Neural cell (in vitro differentiated cells): ENCODE measurements around the gene UMPS. TPM values are rescaled to one million over a fixed set of nuclear protein-coding genes. Genes with fewer than 3 reads are reported as not detected.
"Not testable (repeated sequence)": the region's sequence is repeated elsewhere in the genome, so short reads cannot be mapped to it uniquely, and the experiment has no call there.

ENCODE experiments used
- H2AFZ ChIP-seq: fragments of 200-600, 300-800 bp; sonication (generic), shearing (Covaris generic); 2 replicates; pipeline ENCODE4 v1.6.0; 2014; ENCODE audit warnings: low read depth, mild to moderate bottlenecking, antibody characterized with exemption, low read length, moderate library complexity
- H3F3A ChIP-seq: fragments of 200-600 bp; shearing (Covaris generic); 2 replicates; pipeline ENCODE4 v1.6.1; 2016; ENCODE audit warnings: mild to moderate bottlenecking, moderate library complexity, mixed read lengths, antibody characterized with exemption, low read length; ENCODE audit not compliant: insufficient read depth, poor library complexity, severe bottlenecking
- H3K27ac ChIP-seq: fragments of 200-600, 300-800 bp; sonication (generic), shearing (Covaris generic); 2 replicates; pipeline ENCODE4 v1.5.1; 2014; ENCODE audit warnings: mild to moderate bottlenecking, low read length, moderate library complexity
- H3K27me3 ChIP-seq: fragments of 300-800, 200-600 bp; sonication (generic), shearing (Covaris generic); 2 replicates; pipeline ENCODE4 v1.6.0; 2014; ENCODE audit warnings: mild to moderate bottlenecking, low read depth, low read length, moderate library complexity; ENCODE audit not compliant: insufficient read depth
- H3K36me3 ChIP-seq: fragments of 300-800, 200-600 bp; sonication (generic), shearing (Covaris generic); 2 replicates; pipeline ENCODE4 v1.5.1; 2014; ENCODE audit warnings: mild to moderate bottlenecking, antibody characterized with exemption, low read length, moderate library complexity; ENCODE audit not compliant: insufficient read depth
- H3K4me2 ChIP-seq: fragments of 300-800, 200-600 bp; sonication (generic), shearing (Covaris generic); 2 replicates; pipeline ENCODE4 v1.6.0; 2014; ENCODE audit warnings: mild to moderate bottlenecking, low read length
- H3K4me3 ChIP-seq: fragments of 300-800, 200-600 bp; sonication (generic), shearing (Covaris generic); 2 replicates; pipeline ENCODE4 v1.5.1; 2014; ENCODE audit warnings: mild to moderate bottlenecking, low read length, moderate library complexity
- H3K79me2 ChIP-seq: fragments of 200-600 bp; shearing (Covaris generic); replicated peaks from 2 replicates; pipeline ENCODE4 v1.6.0; 2014; ENCODE audit warnings: mild to moderate bottlenecking, low read length, moderate library complexity; ENCODE audit not compliant: insufficient read depth
- H3K9ac ChIP-seq: fragments of 300-800, 200-600 bp; sonication (generic), shearing (Covaris generic); 2 replicates; pipeline ENCODE4 v1.6.1; 2016; ENCODE audit warnings: mild to moderate bottlenecking, low read length, mixed read lengths
- H3K9me2 ChIP-seq: fragments of 200-600 bp; shearing (Covaris generic); 2 replicates; pipeline ENCODE4 v1.6.1; 2016; ENCODE audit warnings: mild to moderate bottlenecking, low read length, mixed read lengths; ENCODE audit not compliant: insufficient read depth
- H3K9me3 ChIP-seq: fragments of 200-600, 300-800 bp; sonication (generic), shearing (Covaris generic); 2 replicates; pipeline ENCODE4 v1.6.1; 2016; ENCODE audit warnings: mild to moderate bottlenecking, mixed run types, low read length, moderate library complexity, mixed read lengths
- H4K20me1 ChIP-seq: fragments of 200-600 bp; shearing (Covaris generic); 2 replicates; pipeline ENCODE4 v1.6.1; 2016; ENCODE audit warnings: mild to moderate bottlenecking, mixed run types; ENCODE audit not compliant: insufficient read depth
- CTCF ChIP-seq: fragments of 450-650 bp; IDR thresholded peaks from 2 replicates; pipeline ENCODE4 v1.5.1; 2014; ENCODE audit warnings: antibody characterized with exemption, mild to moderate bottlenecking, moderate library complexity; ENCODE audit not compliant: poor library complexity, severe bottlenecking
- EP300 ChIP-seq: fragments of 450-650 bp; conservative IDR thresholded peaks from 2 replicates; pipeline ENCODE4 v1.6.1; 2014; ENCODE audit warnings: antibody characterized with exemption, mild to moderate bottlenecking, moderate library complexity; ENCODE audit not compliant: poor library complexity, severe bottlenecking
- EZH2 ChIP-seq: fragments of 200-600, 300-800 bp; shearing (Covaris generic), sonication (generic); IDR thresholded peaks from 2 replicates; pipeline ENCODE4 v1.6.1; 2014; ENCODE audit warnings: antibody characterized with exemption, low read length, borderline replicate concordance, mild to moderate bottlenecking; ENCODE audit not compliant: insufficient read depth, poor library complexity, severe bottlenecking
- MXI1 ChIP-seq: fragments of 450-650 bp; conservative IDR thresholded peaks from 2 replicates; pipeline ENCODE4 v1.6.1; 2014; ENCODE audit warnings: antibody characterized with exemption, mild to moderate bottlenecking; ENCODE audit not compliant: poor library complexity, severe bottlenecking
- POLR2AphosphoS5 ChIP-seq: IDR thresholded peaks from 2 replicates; pipeline ENCODE4 v1.6.1; 2012
- RAD21 ChIP-seq: fragments of 450-650 bp; conservative IDR thresholded peaks from 2 replicates; pipeline ENCODE4 v1.6.1; 2014; ENCODE audit warnings: antibody characterized with exemption, mild to moderate bottlenecking, moderate library complexity
- SMC3 ChIP-seq: fragments of 450-650 bp; conservative IDR thresholded peaks from 2 replicates; pipeline ENCODE4 v1.6.1; 2014; ENCODE audit warnings: antibody characterized with exemption, mild to moderate bottlenecking, moderate library complexity; ENCODE audit not compliant: poor library complexity
- TAF1 ChIP-seq: IDR thresholded peaks from 2 replicates; pipeline ENCODE4 v1.6.1; 2012; ENCODE audit warnings: low read depth
- polyA plus RNA-seq: library from polyadenylated mRNA; depleted of rRNA; stranded (reverse); fragments of >200 nt; gene quantifications from 2 replicates; pipeline ENCODE4 v1.2.3, GENCODE V29; 2014
- TF ChIP-seq, protein P1 (sequence below): IDR thresholded peaks from 2 replicates; pipeline ENCODE4 v1.6.1; 2012; ENCODE audit warnings: borderline replicate concordance

The UMPS gene
- polyA plus RNA-seq, 1 donor from 2014 or later, result 22.5 TPM

DNA sequence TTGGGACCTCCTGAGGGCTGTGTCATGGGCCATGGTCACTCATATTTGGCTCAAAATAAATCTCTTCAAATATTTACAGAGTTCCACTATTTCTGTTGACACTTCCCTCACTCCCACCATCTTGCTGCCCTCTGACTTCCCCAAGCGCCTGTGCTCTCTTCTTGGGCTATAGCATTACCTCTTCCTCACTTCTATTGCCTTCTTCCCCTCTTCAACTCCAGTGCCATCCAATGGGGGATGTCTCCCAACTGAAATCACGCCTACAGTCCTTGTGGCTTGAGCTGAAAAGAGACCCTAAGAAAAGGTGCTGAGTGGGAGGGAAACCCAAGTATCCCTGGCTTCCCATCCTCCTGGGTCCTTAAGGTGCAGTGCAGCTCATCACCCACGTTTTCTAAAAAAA, 21.8 kb downstream of the UMPS start:
- H3K9me2 ChIP-seq, result no peaks in the 10 kb centered on the region
- no peaks in the 10 kb centered on the region for H3K36me3 ChIP-seq
- H3K79me2 ChIP-seq, result no peaks in the 10 kb centered on the region
- TF ChIP-seq MXI1 (no peak), EP300 (no peak), CTCF (no peak), TAF1 (no peak), EZH2 (no peak), RAD21 (no peak)
- H3K9ac ChIP-seq, result no peak overlapping the region
- no peaks in the 10 kb centered on the region for H4K20me1 ChIP-seq
- no peak overlapping the region for H2AFZ ChIP-seq
- H3F3A ChIP-seq, result no peaks in the 10 kb centered on the region
- H3K9me3 ChIP-seq, result no peaks in the 10 kb centered on the region
- no peak overlapping the region for H3K27ac ChIP-seq
- H3K4me3 ChIP-seq, result no peak overlapping the region
- no peak overlapping the region for H3K4me2 ChIP-seq
- no peaks in the 10 kb centered on the region for H3K27me3 ChIP-seq

- H3K9me3 ChIP-seq, H3K79me2 ChIP-seq, H3K27me3 ChIP-seq, H3K36me3 ChIP-seq, H3K9ac ChIP-seq, H3K4me2 ChIP-seq, H3F3A ChIP-seq, H3K27ac ChIP-seq, H2AFZ ChIP-seq, H3K4me3 ChIP-seq, H4K20me1 ChIP-seq, H3K9me2 ChIP-seq: not testable (repeated sequence)
Measured at GRCh38 chr3:124757926-124758325, 27.7 kb downstream of the UMPS start.

DNA sequence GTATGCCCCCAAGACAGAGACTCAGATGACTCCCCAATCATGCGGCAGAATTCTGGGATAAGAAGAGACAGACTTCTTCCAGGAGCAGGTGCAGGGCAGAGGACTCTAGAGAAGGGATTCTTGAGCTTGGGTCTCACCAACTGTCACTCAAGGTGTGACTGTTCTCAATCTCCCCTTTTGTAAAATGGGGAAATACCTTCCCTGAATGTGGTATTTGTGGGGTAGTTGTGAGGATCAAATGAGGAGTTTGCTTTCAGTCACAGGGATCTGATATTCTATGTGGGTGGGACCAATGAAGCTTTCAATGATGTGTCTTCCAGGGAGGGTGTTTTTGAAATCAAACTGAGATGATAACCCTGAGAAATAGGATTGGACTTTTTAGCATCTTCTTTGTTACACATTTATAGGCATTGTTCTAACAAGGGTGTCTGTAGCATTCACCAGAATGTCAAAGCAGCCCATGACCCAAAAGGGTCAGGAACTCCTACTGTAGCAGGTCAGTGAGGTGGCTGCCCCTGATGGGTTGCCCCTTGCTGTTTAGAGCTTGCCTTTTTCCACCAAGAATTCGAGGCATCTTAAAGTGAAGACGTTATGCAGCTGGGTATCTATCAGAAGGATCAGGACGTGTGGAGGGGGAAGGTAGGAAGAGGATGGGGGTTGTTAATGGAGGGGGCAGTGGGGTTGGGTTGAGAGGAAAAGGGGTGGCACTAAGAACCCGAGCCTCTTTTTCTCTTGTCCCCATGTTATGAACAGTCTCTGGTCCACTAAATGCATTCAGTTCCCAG, 28.8 kb downstream of the UMPS start:
- Histone ChIP-seq H3K36me3 (no peaks in the 10 kb centered on the region), H3K9me2 (no peaks in the 10 kb centered on the region), H3K79me2 (no peaks in the 10 kb centered on the region), H3K27me3 (no peaks in the 10 kb centered on the region), H3F3A (no peaks in the 10 kb centered on the region), H3K4me3 (no peak overlapping the region), H3K27ac (no peak overlapping the region), H3K9ac (no peak overlapping the region), H2AFZ (no peak overlapping the region), H4K20me1 (no peaks in the 10 kb centered on the region), H3K4me2 (no peak overlapping the region), H3K9me3 (no peaks in the 10 kb centered on the region)
- no peak for TF ChIP-seq POLR2AphosphoS5
- TF ChIP-seq EP300, result no peak
- no peak for TF ChIP-seq SMC3
- TF ChIP-seq CTCF, result no peak
- no peak for TF ChIP-seq TAF1
- no peak for TF ChIP-seq MXI1
- no peak for TF ChIP-seq RAD21
- no peak for TF ChIP-seq EZH2
- TF ChIP-seq, protein P1, sequence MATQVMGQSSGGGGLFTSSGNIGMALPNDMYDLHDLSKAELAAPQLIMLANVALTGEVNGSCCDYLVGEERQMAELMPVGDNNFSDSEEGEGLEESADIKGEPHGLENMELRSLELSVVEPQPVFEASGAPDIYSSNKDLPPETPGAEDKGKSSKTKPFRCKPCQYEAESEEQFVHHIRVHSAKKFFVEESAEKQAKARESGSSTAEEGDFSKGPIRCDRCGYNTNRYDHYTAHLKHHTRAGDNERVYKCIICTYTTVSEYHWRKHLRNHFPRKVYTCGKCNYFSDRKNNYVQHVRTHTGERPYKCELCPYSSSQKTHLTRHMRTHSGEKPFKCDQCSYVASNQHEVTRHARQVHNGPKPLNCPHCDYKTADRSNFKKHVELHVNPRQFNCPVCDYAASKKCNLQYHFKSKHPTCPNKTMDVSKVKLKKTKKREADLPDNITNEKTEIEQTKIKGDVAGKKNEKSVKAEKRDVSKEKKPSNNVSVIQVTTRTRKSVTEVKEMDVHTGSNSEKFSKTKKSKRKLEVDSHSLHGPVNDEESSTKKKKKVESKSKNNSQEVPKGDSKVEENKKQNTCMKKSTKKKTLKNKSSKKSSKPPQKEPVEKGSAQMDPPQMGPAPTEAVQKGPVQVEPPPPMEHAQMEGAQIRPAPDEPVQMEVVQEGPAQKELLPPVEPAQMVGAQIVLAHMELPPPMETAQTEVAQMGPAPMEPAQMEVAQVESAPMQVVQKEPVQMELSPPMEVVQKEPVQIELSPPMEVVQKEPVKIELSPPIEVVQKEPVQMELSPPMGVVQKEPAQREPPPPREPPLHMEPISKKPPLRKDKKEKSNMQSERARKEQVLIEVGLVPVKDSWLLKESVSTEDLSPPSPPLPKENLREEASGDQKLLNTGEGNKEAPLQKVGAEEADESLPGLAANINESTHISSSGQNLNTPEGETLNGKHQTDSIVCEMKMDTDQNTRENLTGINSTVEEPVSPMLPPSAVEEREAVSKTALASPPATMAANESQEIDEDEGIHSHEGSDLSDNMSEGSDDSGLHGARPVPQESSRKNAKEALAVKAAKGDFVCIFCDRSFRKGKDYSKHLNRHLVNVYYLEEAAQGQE, result no peak
